Measurements from ENCODE around the gene CLEC10A.

The CLEC10A gene

GRCh38 chr17:7038025-7038862 is 41.8 kb downstream of the CLEC10A start:
- DNase-seq, result no peak

- peak; percentile 98 for DNase-seq
These were observed 44.3 kb downstream of the CLEC10A start, which contains the start of gene SLC16A13 for GRCh38 chr17:7035591-7036368. SLC16A13 (plus strand) TSS chr17:7036015; CDS start chr17:7036383, 368 bp downstream.

DNA sequence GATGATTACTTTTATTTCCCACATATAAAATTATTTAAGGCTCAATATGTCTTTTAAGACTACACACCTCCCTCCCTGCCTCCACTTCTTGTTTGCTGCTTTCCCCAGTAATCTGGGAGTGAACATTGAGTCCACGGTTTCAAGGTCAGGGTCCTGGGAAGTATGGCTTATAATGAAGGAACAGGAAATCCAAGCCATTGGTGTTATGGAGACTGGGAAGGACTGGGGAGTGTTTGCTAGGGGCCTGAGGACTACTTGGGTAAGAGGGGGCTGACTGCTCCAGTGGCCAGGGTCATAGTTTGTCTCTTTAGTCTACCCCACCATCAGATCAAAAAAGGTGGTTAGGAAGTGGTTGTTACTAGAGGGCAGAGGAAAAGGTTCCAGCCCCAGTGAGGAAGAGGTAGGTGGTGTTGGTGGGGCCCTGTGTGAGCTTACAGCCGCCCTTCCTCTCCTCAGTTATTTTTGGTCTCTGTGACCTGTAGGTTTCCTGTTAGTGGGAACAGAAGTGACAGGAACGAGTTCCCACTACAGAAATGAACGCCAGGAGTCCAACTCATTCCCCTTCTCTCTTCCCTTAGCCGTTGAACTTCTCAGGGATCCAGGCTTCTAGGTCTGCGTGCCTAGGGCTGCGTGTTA is 45.0 kb downstream of the CLEC10A start:
- DNase-seq, result no peak

GRCh38 chr17:7029659-7030058 is 50.4 kb downstream of the CLEC10A start:
- no peak for DNase-seq

- DNase-seq, result no peak
These were observed 51.0 kb downstream of the CLEC10A start for GRCh38 chr17:7029096-7029495.

DNA sequence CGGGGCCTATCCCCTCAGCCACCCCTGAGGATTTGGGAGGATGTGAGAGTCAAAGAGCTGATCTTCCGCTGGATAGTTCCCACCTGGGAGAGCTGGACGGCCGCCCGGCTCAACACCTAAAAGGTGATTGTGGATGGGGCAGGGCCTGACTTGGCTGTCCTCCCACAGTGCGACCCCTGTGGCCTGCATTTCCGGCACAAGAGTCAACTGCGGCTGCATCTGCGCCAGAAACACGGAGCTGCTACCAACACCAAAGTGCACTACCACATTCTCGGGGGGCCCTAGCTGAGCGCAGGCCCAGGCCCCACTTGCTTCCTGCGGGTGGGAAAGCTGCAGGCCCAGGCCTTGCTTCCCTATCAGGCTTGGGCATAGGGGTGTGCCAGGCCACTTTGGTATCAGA is 52.7 kb downstream of the CLEC10A start:
- no peak for DNase-seq

DNA sequence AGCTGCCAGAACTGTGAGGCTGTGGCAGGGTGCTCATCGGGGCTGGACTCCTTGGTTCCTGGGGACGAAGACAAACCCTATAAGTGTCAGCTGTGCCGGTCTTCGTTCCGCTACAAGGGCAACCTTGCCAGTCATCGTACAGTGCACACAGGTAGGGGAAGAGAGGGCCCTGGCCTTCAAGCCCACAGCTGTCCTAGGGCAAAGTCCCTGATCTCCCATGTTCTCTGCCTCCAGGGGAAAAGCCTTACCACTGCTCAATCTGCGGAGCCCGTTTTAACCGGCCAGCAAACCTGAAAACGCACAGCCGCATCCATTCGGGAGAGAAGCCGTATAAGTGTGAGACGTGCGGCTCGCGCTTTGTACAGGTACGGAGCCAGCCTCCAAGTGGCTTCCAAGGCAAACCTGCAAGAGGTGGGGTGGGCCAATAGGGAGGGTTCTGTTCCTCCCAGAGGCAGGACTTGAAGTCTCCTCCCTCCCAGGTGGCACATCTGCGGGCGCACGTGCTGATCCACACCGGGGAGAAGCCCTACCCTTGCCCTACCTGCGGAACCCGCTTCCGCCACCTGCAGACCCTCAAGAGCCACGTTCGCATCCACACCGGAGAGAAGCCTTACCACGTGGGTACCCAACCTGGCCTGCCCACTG is 53.5 kb downstream of the CLEC10A start:
- DNase-seq, result no peak

GRCh38 chr17:7025245-7025644 is 54.8 kb downstream of the CLEC10A start:
- no peak for DNase-seq
